Stimulated activated naive CD8-positive, alpha-beta T cell treated with anti-CD3 and anti-CD28 coated beads, Interleukin-15, amount 100 ng/mL, for 72 hours (primary cell): ENCODE measurements around the gene SEC24D.

Source experiments
- ATAC-seq: fragments of 150-1000 bp; cut with Tn5 transposase; 2 replicates; pipeline ENCODE4 v1.10.0; 2021; ENCODE audit warnings: mild to moderate bottlenecking, moderate library complexity
- DNase-seq, 2 donors: peaks; one replicate each; pipeline ENCODE4 v3.0.0; 2021 to 2022
- H3K27ac Mint-ChIP-seq, 2 donors: one replicate each; pipeline ENCODE4 v1.8.0; 2022; ENCODE audit warnings: mild to moderate bottlenecking in 2 of 2, mixed read lengths in 2 of 2, moderate library complexity in 2 of 2
- H3K27me3 Mint-ChIP-seq: one replicate; pipeline ENCODE4 v1.8.0; 2022; ENCODE audit warnings: mixed read lengths
- H3K4me1 Mint-ChIP-seq: one replicate; pipeline ENCODE4 v1.8.0; 2022; ENCODE audit warnings: mild to moderate bottlenecking, mixed read lengths
- H3K4me3 Mint-ChIP-seq, 2 donors: one replicate each; pipeline ENCODE4 v1.8.0; 2022; ENCODE audit warnings: mild to moderate bottlenecking in 2 of 2, mixed read lengths in 2 of 2, moderate library complexity in 1 of 2
- H3K9me3 Mint-ChIP-seq, 2 donors: one replicate each; pipeline ENCODE4 v1.8.0; 2022; ENCODE audit warnings: mixed read lengths in 2 of 2

SEC24D gene

GRCh38 chr4:118741301-118741855 is 94.5 kb downstream of the SEC24D start:
- ATAC-seq, result no peak
- Mint-ChIP-seq H3K4me1 (no peaks in the 10 kb centered on the region), H3K9me3 (no peaks in the 10 kb centered on the region), H3K27ac (no peak overlapping the region), H3K27me3 (no peaks in the 10 kb centered on the region), H3K4me3 (no peak overlapping the region)
- no peak for DNase-seq

- Mint-ChIP-seq H3K4me3 (no peak overlapping the region), H3K4me1 (no peaks in the 10 kb centered on the region), H3K9me3 (no peaks in the 10 kb centered on the region), H3K27ac (no peak overlapping the region), H3K27me3 (no peaks in the 10 kb centered on the region)
- DNase-seq, result no peak
- ATAC-seq, result no peak
Measured at GRCh38 chr4:118740869-118741268, 95.1 kb downstream of the SEC24D start.

- no peak overlapping the region for H3K4me3 Mint-ChIP-seq
- DNase-seq, result no peak
- no peak overlapping the region for H3K27ac Mint-ChIP-seq
- no peaks in the 10 kb centered on the region for H3K9me3 Mint-ChIP-seq
- H3K4me1 Mint-ChIP-seq, result no peaks in the 10 kb centered on the region
- ATAC-seq, result no peak
- H3K27me3 Mint-ChIP-seq, result no peaks in the 10 kb centered on the region
Measured at GRCh38 chr4:118739022-118739713, 96.8 kb downstream of the SEC24D start.

- Mint-ChIP-seq H3K27ac (no peak overlapping the region), H3K4me3 (no peak overlapping the region), H3K27me3 (no peaks in the 10 kb centered on the region), H3K4me1 (no peaks in the 10 kb centered on the region), H3K9me3 (no peaks in the 10 kb centered on the region)
- DNase-seq (no peak), ATAC-seq (no peak)
Measured at GRCh38 chr4:118738090-118738489, 97.8 kb downstream of the SEC24D start.

GRCh38 chr4:118736900-118737299 is 99.0 kb downstream of the SEC24D start:
- H3K4me3 Mint-ChIP-seq, result no peak overlapping the region
- DNase-seq (no peak), ATAC-seq (no peak)
- H3K4me1 Mint-ChIP-seq, result no peaks in the 10 kb centered on the region
- H3K27me3 Mint-ChIP-seq, result no peaks in the 10 kb centered on the region
- no peaks in the 10 kb centered on the region for H3K9me3 Mint-ChIP-seq
- no peak overlapping the region for H3K27ac Mint-ChIP-seq

GRCh38 chr4:118734491-118735205 is 101.3 kb downstream of the SEC24D start:
- H3K27ac Mint-ChIP-seq, result no peak overlapping the region
- no peak overlapping the region for H3K4me3 Mint-ChIP-seq
- no peak for ATAC-seq
- no peaks in the 10 kb centered on the region for H3K27me3 Mint-ChIP-seq
- H3K4me1 Mint-ChIP-seq, result peaks cover 8% of the 10 kb centered on the region
- no peak for DNase-seq
- no peaks in the 10 kb centered on the region for H3K9me3 Mint-ChIP-seq

DNA sequence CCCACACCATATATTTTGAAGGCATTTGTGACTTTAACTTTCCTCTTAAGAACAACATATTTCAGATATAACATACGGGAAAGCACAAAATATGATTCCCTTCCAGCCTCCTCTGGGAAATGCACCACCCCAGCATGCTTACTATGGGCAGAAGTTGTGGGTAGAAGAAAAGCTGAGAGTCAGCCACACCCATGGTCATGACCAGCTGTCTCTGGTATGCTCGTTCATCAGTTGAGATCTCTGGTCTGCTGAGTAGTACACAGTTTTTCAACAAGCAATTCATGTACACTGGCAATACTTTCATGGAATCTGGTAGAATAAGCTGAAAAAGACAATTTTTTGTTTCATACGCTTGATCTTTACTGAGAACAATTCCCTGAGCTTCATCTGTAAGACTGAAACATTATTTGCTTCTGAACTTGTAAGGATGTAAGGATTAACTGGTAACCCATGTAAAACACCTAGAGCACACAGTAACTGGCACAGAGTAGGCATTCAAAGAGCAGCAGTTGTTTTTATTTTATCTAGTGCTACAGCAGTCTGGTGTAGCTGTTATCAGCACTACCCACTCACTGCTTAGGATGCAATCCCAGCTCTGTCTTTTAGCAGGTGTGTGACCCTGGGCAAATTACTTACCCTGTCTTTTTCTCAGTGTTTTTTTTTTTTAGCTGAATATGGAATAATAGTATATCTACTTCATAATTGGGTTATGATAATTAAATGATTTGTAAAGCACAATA is 103.2 kb downstream of the SEC24D start:
- Mint-ChIP-seq H3K27me3 (no peaks in the 10 kb centered on the region), H3K4me3 (no peak overlapping the region), H3K9me3 (no peaks in the 10 kb centered on the region), H3K4me1 (peaks cover 8% of the 10 kb centered on the region), H3K27ac (peak overlapping the region in 1 of 2 donors; percentile 16)
- DNase-seq (no peak), ATAC-seq (no peak)

GRCh38 chr4:118730683-118731082 is 105.2 kb downstream of the SEC24D start:
- no peak for ATAC-seq
- H3K9me3 Mint-ChIP-seq, result no peaks in the 10 kb centered on the region

DNA sequence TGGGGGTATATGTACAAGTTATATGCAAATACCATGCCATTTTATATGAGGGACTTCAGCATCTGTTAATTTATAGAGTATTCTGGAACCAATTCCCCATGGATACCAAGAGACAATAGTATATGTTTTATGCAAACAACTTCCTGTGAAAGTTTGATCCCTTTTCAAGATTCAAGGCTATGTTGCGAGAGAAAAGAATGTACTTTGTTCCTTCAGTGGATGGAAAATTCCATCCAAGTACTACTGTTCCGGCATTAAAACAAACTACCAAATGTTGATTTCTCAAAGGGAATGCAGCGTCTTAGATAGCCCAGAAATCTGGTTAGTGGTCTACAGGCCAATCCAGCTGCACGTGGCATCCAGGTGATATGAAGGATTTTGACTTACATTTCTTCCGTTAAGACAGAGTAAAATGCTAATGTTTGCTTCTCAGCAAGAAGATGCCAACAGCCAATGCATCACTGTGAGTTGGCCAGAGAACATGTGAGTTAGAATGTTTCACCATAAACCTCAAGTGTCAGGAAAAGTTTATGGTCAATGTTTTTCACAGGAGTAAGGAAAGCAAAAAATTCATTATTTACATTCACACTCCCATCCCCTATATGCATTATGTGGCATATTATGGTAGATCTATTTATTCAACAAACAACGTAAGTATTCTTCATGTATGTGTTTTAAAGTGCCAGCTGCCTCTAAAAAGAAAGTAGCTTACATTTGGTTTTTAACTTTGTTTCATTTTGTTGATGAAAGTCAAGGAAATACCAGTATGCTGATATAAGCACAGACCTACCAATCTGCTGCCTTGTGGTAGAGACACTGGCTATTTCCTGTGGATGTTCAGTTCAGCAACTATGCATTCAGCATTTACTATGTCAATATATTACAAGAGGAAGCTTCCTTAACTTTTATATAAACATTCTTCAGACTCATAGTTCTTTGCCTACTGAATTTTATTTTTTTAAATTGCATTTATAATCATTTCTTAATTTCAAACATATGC is 106.3 kb downstream of the SEC24D start:
- DNase-seq, result no peak
- ATAC-seq, result peak; percentile 45
- H3K27ac Mint-ChIP-seq, result no peak overlapping the region
- H3K4me3 Mint-ChIP-seq, result no peak overlapping the region
- H3K9me3 Mint-ChIP-seq, result no peaks in the 10 kb centered on the region
- peaks cover 8% of the 10 kb centered on the region for H3K4me1 Mint-ChIP-seq
- H3K27me3 Mint-ChIP-seq, result no peaks in the 10 kb centered on the region

More at GRCh38 chr4:118730683-118731082, 105.2 kb downstream of the SEC24D start:
- no peak overlapping the region for H3K4me3 Mint-ChIP-seq
- H3K27me3 Mint-ChIP-seq, result no peaks in the 10 kb centered on the region
- no peak for DNase-seq
- no peak overlapping the region for H3K27ac Mint-ChIP-seq
- H3K4me1 Mint-ChIP-seq, result peaks cover 8% of the 10 kb centered on the region

DNA sequence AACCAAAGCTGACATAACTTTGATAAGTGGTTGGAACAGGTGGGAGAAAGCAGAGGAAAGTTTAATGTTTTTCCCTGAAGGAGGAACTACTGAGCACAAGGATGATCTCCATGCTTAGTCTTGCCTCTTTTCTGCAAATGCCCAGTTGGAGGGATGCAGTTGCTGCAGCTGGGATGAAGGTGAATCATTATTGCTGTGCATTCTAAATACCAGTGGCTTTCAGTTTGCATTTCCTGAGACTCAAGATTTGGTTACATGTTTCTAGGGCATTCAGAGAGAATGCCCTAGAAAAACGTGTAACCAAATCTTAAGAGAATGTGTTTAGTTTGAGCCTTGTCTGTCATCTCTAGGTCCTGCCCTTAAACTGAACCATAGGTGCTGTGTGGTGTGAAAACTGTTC is 108.6 kb downstream of the SEC24D start:
- no peak overlapping the region for H3K4me3 Mint-ChIP-seq
- ATAC-seq (no peak), DNase-seq (no peak)
- no peaks in the 10 kb centered on the region for H3K9me3 Mint-ChIP-seq
- H3K4me1 Mint-ChIP-seq, result peaks cover 8% of the 10 kb centered on the region
- H3K27ac Mint-ChIP-seq, result no peak overlapping the region
- no peaks in the 10 kb centered on the region for H3K27me3 Mint-ChIP-seq

- H3K4me3 Mint-ChIP-seq, result no peak overlapping the region
- no peaks in the 10 kb centered on the region for H3K9me3 Mint-ChIP-seq
- no peak for ATAC-seq
Measured at GRCh38 chr4:118723369-118723768, 112.6 kb downstream of the SEC24D start.

DNA sequence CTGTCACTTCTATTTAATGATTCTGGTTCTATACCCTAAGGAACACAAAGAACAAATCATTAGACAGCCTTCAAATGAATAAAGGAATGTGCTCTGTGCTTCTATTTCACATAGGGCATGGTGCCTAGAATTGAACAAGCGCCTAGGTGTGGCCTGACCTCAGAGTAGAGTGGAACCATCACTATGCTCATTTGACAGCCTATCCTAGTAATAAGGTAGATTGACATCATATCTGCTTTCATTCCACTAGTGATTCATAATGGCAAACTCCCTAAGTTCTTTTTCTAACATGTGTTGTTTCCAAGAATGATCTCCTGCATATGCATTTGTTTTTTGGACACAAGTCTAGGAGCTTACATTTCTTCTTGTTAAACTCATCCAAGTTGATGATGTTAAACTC is 114.2 kb downstream of the SEC24D start:
- DNase-seq, result no peak
- ATAC-seq, result no peak
- H3K9me3 Mint-ChIP-seq, result no peaks in the 10 kb centered on the region
- no peak overlapping the region for H3K4me3 Mint-ChIP-seq
- no peaks in the 10 kb centered on the region for H3K27me3 Mint-ChIP-seq
- no peaks in the 10 kb centered on the region for H3K4me1 Mint-ChIP-seq
- no peak overlapping the region for H3K27ac Mint-ChIP-seq

More at GRCh38 chr4:118723369-118723768, 112.6 kb downstream of the SEC24D start:
- Mint-ChIP-seq H3K27ac (no peak overlapping the region), H3K4me1 (no peaks in the 10 kb centered on the region), H3K27me3 (no peaks in the 10 kb centered on the region)
- no peak for DNase-seq

DNA sequence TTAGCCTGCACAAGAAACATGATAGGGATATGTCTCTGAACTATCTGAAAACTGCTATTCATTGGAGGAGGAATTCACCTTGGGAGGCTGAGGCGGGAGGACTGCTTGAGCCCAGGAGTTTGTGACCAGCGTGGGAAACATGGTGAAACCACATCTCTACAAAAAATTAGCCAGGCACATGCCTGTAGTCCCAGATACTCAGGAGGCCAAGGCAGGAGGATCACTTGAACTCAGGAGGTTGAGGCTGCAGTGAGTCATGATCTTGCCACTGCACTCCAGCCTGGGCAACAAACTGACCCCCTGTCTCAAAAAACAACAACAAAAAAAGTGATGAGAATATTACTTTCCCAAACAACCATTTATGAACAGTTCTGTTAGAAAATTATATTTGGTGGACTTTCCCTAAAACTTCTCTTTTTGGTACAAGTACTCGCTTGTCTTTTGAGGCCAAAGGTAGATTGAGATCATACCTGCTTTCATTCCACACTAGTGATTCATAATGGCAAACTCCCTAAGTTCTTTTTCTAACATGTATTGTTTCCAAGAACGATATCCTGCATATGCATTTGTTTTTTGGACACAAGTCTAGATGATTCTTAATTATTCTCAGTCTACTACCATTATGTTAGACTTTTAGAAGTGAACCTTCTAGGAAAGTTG is 117.3 kb downstream of the SEC24D start:
- no peaks in the 10 kb centered on the region for H3K9me3 Mint-ChIP-seq
- ATAC-seq (no peak), DNase-seq (no peak)
- peak overlapping the region in 1 of 2 donors; percentile 50 for H3K27ac Mint-ChIP-seq
- no peaks in the 10 kb centered on the region for H3K4me1 Mint-ChIP-seq
- H3K4me3 Mint-ChIP-seq, result no peak overlapping the region
- H3K27me3 Mint-ChIP-seq, result no peaks in the 10 kb centered on the region

DNA sequence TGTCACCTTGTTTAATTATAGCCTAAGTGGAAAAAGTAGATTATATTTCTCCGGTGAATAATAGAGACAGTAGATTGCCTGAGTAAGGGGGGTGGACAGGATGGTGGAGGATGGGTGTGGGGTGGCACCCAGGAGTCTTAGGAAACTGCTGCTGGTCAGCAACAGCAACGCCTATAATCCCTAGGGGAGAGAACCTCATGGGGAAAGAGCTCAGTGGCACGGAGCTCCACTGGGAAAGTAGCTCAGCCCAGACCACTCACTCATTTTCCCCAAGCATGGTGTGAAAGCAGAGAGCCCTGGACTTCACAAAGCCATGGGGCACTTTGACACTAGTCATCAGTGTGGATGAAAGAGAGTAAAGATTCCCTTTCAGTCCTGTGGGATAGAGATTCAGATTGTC is 119.6 kb downstream of the SEC24D start:
- no peak overlapping the region for H3K27ac Mint-ChIP-seq
- peaks cover 18% of the 10 kb centered on the region for H3K4me1 Mint-ChIP-seq
- ATAC-seq (no peak), DNase-seq (no peak)
- H3K4me3 Mint-ChIP-seq, result no peak overlapping the region
- H3K9me3 Mint-ChIP-seq, result no peaks in the 10 kb centered on the region
- H3K27me3 Mint-ChIP-seq, result no peaks in the 10 kb centered on the region
